ENCODE results near the gene EDIL3.

DNA sequence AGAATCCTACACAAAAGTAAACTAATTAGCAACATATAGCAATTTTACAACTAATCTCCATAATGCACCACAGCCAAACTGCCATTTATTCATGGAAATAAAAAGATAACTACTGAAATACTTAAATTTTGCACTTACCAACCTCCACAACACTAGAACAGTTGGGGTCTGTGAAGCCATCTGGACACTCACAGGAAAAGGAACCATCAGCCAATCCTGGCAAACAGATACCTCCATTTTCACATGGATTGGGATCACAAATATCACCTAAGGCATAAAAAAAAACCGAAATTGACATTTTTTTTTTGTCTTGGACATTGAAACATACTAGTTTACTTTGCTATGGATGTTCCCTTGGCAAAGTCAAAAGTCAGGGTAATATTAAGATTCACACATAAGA, 130.7 kb downstream of the EDIL3 start:
- TF ChIP-seq, protein P1, sequence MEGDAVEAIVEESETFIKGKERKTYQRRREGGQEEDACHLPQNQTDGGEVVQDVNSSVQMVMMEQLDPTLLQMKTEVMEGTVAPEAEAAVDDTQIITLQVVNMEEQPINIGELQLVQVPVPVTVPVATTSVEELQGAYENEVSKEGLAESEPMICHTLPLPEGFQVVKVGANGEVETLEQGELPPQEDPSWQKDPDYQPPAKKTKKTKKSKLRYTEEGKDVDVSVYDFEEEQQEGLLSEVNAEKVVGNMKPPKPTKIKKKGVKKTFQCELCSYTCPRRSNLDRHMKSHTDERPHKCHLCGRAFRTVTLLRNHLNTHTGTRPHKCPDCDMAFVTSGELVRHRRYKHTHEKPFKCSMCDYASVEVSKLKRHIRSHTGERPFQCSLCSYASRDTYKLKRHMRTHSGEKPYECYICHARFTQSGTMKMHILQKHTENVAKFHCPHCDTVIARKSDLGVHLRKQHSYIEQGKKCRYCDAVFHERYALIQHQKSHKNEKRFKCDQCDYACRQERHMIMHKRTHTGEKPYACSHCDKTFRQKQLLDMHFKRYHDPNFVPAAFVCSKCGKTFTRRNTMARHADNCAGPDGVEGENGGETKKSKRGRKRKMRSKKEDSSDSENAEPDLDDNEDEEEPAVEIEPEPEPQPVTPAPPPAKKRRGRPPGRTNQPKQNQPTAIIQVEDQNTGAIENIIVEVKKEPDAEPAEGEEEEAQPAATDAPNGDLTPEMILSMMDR (IDR thresholded peaks at IDR 0.05), result no peak
- no peak for TF ChIP-seq POLR2AphosphoS5 (IDR thresholded peaks at IDR 0.05)
